ENCODE results near the gene PLCB1.
A peak's percentile ranks its signal among the peaks of the same experiment; 100 is the strongest.

PLCB1 gene

DNA sequence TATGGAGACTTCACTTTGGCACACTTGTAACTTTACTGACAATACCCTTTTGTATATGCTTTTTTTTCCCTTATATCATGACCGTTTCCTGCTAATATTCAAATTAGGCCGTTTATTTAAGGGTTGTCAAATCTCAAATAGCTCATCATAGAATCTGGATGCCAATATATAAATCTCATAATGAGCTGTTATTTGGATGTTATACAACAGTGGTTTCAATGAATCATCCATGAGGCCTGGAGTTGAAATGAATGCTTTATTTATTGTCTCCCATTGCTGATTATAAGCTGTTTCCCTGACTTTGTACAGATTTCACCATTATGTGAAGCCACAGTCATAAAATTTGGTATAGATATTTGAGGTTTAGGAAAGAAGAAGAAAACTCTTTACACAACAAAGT lies 256.1 kb downstream of the PLCB1 start:
- no peak overlapping the region for H3K4me3 ChIP-seq (ENCODE audit: control insufficient read depth, low read depth, low read length)
- peak; percentile 81 for DNase-seq (ENCODE audit: low read depth)
- TF ChIP-seq, protein P1, sequence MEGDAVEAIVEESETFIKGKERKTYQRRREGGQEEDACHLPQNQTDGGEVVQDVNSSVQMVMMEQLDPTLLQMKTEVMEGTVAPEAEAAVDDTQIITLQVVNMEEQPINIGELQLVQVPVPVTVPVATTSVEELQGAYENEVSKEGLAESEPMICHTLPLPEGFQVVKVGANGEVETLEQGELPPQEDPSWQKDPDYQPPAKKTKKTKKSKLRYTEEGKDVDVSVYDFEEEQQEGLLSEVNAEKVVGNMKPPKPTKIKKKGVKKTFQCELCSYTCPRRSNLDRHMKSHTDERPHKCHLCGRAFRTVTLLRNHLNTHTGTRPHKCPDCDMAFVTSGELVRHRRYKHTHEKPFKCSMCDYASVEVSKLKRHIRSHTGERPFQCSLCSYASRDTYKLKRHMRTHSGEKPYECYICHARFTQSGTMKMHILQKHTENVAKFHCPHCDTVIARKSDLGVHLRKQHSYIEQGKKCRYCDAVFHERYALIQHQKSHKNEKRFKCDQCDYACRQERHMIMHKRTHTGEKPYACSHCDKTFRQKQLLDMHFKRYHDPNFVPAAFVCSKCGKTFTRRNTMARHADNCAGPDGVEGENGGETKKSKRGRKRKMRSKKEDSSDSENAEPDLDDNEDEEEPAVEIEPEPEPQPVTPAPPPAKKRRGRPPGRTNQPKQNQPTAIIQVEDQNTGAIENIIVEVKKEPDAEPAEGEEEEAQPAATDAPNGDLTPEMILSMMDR (conservative IDR thresholded peaks at IDR 0.05; ENCODE audit: control insufficient read depth, insufficient read depth, low read depth, low read length), result no peak

DNA sequence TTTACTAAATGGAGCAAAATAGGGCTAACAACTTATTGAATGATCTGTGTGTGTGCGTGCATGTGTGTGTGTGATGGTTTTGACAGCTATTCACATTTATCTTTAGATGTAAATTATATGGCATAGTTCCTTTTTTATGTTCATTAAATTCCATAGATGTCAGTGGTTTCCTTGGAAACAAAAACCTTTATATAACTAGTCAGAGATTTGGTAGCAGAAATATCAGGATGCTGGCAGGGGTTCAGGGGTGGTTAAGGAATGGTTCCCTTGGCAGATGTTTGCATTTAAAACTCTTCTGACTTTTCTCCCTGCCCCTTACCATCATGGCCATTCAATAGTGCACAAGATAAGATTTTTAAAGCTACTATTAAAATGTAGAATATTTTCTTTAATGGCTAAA lies 256.6 kb downstream of the PLCB1 start:
- DNase-seq (ENCODE audit: low read depth), result peak; percentile 26
- TF ChIP-seq, protein P1 (conservative IDR thresholded peaks at IDR 0.05; ENCODE audit: control insufficient read depth, insufficient read depth, low read depth, low read length), result no peak

DNA sequence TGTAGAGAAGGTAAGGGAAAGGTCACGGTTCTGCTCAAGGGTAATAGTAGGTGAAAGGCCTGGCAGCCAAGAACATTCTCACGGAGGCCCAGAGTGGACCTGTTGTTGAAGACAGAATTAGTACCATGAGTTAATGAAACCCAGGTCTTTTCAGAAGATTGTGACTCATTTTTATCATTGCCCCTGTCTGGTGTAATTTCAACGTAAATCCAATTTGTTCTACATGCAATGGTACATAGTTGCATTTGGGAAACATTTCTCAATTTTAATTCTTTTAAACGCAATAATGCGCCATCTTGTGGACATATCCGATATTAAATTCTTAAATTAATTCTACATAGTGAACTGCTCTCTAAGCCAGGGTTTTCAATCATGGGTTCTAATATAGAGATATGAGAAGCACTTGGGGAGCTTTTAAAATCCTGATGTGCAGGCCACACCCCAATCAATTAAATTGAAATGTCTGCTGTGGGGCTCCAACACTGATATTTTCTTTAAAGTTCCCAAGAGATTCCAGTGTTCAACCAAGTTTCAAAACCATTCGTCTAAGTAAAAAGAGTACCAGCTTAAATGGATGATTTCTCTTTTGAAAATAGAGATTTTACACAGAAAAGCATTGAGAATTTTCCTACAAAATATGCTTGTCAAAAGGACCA lies 257.4 kb downstream of the PLCB1 start:
- DNase-seq (ENCODE audit: low read depth), result peak; percentile 72
- no peak overlapping the region for H3K4me3 ChIP-seq (ENCODE audit: control insufficient read depth, low read depth, low read length)
- TF ChIP-seq, protein P1 (conservative IDR thresholded peaks at IDR 0.05; ENCODE audit: control insufficient read depth, insufficient read depth, low read depth, low read length), result peak; percentile 37

More for the DNA sequence above, 256.6 kb downstream of the PLCB1 start:
- H3K4me3 ChIP-seq (ENCODE audit: control insufficient read depth, low read depth, low read length), result no peak overlapping the region

DNA sequence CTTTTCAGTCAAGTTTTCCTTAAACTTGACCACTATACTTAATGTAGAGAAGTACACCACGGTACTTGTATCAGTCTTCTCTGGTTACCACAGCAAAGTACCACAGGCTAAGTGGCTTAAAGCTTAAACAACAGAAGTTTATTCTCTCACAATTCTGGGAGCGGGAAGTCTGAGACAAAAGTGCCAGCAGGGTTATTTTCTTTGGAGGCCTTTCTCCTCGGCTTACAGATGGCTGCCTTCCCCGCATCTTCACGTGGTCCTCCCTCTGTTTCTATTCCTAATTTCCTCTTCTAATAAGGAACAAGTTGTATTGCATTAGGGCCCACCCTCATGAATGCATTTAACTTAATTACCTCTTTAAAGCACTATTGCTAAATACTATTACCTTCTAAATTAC lies 258.0 kb downstream of the PLCB1 start:
- no peak for DNase-seq (ENCODE audit: low read depth)
- TF ChIP-seq, protein P1 (conservative IDR thresholded peaks at IDR 0.05; ENCODE audit: control insufficient read depth, insufficient read depth, low read depth, low read length), result no peak
- no peak overlapping the region for H3K4me3 ChIP-seq (ENCODE audit: control insufficient read depth, low read depth, low read length)

DNA sequence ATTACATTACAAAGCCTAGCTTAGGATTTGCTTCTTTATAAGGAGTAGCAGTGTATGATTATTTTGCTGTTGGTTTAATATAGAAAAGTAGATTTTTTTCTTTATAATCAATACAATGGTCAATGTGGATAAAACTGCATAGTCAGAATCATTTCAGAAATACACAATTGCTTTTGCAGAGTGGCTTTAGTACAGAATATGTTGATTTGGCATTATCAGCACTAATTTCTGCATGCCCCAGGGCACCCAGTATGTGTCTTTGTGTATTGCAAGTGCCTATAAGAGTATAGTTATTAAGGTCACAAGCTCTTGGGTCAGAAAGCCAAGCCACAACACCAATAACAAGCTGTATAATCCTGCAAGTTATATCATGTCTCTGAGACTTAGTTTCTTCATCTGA lies 258.4 kb downstream of the PLCB1 start:
- H3K4me3 ChIP-seq (ENCODE audit: control insufficient read depth, low read depth, low read length), result no peak overlapping the region
- no peak for DNase-seq (ENCODE audit: low read depth)
- TF ChIP-seq, protein P1 (conservative IDR thresholded peaks at IDR 0.05; ENCODE audit: control insufficient read depth, insufficient read depth, low read depth, low read length), result no peak

DNA sequence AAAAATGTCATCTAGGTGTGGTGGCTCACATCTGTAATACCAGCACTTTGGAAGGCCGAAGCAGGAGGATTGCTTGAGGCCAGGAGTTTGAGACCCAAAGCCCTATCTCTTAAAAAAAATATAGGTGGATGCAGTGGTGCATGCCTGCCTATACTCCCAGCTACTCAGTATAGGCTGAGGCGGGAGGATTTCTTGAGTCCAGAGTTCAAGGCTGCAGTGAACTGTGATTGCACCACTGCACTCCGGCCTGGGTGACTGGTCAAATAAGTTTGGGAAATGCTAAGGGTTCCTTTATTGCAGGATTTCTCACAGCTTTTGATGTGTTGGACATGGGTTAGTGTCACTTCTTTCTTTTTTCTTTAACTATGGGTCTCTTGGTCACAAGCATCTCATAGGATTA lies 261.3 kb downstream of the PLCB1 start:
- TF ChIP-seq, protein P1 (conservative IDR thresholded peaks at IDR 0.05; ENCODE audit: control insufficient read depth, insufficient read depth, low read depth, low read length), result no peak
- no peak for DNase-seq (ENCODE audit: low read depth)
- no peak overlapping the region for H3K4me3 ChIP-seq (ENCODE audit: control insufficient read depth, low read depth, low read length)

All from fibroblast of mammary gland (primary cell).